ENCODE measurements around the gene ZNF414.

Gene ZNF414

DNA sequence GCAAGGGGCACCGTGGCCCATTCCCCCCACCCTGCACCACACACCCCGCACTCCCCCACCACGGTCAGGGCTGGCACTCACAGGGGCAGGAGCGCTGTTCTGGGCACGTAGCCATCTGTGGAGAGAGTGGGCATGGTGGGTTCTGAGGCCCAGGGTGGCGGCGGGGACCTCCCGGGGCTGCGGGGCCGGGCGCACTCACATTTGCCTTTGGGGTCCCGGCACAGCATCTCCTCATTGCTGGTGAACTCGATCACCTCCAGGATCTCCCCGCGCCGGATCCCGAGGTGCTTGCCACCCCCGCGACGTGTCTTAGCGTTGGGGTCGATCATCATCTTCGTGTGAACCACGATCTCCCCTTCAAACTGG is 23.6 kb downstream of the ZNF414 start:
- DNase-seq (ENCODE audit: low spot score) = no peak

DNA sequence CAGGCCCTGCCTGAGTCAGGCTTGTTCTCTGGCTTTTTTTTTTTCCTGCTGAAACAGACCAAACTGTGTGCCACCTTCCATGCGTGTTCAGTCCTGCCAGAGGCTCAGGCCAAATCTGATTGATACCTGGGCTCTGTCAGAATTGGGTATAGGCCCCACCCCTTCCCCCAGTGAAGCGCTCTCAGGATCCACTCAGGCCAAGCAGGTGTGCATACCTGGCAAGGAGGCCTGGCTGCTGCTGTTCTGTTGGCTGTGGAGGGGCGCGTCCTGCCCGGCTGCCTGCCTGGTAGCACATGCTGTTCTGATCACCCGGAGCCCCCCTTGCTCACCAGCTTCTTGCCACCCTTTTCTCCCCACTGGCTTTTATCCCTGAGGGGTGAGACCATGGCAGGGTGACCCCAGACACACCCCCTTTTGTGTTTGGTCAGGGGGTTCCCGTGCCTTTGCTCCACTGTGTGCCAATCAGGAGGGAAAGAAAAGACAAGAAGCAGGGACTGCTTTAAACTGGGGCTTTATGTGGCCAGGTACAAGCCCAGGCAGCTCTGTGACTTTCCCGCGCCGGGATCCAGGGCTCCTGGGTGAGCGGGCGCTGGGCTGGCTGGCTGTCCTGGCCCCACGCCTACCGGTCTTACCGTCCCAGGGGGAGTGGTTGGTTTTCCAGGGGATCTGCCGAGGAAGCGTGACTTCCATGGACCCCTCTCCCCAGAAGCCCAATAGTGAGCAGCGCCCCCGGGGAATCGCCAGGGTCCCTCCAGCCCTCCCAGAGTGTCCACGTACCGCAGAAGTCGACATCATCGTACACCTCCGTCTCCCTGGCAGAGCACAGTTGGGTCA is 24.2 kb downstream of the ZNF414 start:
- no peak for DNase-seq (ENCODE audit: low spot score)

DNA sequence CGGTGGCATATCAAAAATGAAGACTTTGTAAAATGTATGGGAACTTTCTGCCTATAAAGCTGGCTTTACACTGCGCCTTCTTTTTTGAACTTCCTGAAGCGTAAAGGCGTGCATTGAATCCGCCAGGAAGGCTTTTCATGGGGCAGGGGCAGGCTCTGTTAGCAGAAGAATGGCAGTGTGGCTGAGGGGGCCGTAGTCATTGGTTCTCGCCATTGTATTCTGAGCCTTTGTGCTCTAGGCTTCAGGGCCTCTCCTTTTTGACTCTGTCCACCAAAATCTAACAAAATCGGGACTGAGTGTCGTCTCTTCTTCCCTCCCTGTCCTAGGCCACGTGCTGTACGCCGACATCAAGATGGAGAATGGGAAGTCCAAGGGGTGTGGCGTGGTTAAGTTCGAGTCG is 25.6 kb downstream of the ZNF414 start:
- DNase-seq (ENCODE audit: low spot score) = no peak

DNA sequence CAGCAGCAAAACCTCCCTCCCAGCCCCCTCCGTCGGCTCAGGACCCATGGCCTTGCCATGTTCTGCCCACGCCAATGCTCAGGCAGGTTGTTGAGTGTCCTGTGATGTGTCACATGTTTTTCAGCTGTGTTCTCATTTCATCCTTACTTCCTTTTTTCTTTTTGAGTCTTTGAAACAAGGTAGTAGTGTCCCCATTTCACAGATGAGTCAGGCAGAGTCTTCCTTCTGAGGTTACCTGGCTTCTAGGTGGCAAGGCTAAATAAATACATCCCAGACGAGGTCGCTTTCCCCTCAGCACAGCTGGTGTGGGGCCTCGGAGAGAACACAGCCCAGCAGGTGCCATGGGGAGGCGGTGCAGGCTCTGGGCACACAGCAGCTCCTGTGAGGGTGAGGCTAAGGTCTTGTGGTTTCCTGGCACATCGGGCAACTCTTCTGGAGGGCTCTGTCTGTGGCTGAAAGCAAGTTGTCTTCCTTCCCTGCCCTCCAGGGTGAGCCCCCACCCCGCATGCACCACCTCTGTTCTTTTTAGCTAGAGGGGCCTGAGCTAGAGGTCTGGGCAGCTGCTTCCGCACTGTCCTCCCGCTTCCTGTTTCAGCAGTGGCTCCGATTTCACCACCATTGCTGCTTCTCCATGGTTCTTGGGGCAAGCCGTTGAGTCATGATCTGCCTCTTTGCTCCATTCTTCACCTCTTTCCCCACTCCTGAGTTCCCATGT is 26.7 kb downstream of the ZNF414 start:
- no peak for DNase-seq (ENCODE audit: low spot score)

- DNase-seq (ENCODE audit: low spot score) = no peak
Measured at GRCh38 chr19:8486661-8487136, 27.3 kb downstream of the ZNF414 start.

DNA sequence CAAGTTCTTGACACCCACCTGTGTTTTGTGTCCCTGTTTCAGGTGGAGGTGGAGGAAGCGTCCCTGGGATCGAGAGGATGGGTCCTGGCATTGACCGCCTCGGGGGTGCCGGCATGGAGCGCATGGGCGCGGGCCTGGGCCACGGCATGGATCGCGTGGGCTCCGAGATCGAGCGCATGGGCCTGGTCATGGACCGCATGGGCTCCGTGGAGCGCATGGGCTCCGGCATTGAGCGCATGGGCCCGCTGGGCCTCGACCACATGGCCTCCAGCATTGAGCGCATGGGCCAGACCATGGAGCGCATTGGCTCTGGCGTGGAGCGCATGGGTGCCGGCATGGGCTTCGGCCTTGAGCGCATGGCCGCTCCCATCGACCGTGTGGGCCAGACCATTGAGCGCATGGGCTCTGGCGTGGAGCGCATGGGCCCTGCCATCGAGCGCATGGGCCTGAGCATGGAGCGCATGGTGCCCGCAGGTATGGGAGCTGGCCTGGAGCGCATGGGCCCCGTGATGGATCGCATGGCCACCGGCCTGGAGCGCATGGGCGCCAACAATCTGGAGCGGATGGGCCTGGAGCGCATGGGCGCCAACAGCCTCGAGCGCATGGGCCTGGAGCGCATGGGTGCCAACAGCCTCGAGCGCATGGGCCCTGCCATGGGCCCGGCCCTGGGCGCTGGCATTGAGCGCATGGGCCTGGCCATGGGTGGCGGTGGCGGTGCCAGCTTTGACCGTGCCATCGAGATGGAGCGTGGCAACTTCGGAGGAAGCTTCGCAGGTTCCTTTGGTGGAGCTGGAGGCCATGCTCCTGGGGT is 28.2 kb downstream of the ZNF414 start:
- DNase-seq (ENCODE audit: low spot score) = no peak

- DNase-seq (ENCODE audit: low spot score) = no peak
Measured at GRCh38 chr19:8484331-8484894, 29.6 kb downstream of the ZNF414 start.

DNA sequence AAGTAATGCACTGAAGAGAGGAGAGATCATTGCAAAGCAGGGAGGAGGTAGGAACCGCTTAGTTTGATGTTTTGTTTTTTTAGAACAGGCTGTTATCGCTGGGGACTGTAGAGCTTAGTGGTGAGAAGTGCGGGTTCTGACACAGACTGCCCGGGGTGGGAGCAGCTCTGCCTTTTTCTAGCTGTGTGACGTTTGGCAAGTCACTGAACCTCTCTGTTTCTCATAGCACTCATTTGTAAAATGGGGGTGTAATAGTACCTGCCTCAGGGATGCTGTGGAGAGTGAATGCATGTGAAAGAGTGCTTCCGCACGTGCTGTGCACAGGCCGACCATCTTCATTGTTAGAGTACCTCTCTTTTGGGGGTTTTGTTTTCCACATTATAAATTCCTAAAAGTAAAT is 30.8 kb downstream of the ZNF414 start:
- no peak for DNase-seq (ENCODE audit: low spot score)

DNA sequence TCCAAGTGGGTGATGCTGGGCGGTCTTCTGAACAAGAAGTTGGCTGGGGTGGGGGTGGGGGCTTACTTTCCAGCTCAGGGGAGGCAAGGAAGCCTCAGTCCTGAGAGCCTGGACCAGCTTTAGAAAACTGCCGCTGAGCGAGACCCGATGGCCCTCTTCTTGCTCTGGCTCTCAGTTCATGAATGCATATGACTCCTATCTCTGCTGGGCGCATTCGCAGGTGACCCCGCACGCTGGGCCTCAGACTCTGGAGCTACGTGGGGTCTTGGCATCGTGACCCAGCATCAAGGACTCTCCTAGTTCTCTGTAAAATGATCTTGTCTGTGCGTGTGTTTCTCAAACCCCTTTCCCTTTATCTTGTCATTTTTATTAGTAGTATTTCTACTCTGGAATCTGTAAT is 31.3 kb downstream of the ZNF414 start:
- no peak for DNase-seq (ENCODE audit: low spot score)

GRCh38 chr19:8481616-8482015 is 32.4 kb downstream of the ZNF414 start:
- no peak for DNase-seq (ENCODE audit: low spot score)

DNA sequence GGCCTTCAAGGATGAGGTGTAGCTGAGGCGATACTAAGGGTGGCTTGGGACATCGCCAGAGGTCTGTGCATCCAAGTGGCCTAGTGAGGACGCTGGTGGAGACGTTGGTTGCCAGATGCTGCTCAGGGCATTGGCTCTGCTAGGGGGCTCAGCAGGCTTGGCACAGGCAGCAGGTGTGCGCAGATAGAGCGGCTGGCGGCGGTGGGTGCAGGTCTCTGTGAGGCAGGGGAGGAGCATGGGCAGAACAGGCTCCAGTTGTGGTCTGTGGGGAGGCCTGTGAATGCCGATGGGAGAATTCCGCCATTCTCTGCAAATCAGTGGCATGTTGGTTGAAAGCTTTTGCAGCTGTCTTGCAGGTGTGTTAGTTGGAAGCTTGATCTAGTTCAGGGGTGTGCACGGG is 32.8 kb downstream of the ZNF414 start:
- DNase-seq (ENCODE audit: low spot score) = no peak

- no peak for DNase-seq (ENCODE audit: low spot score)
Measured at GRCh38 chr19:8478598-8478997, 35.4 kb downstream of the ZNF414 start.

- DNase-seq (ENCODE audit: low spot score) = no peak
Measured at GRCh38 chr19:8477889-8478288, 36.1 kb downstream of the ZNF414 start.

DNA sequence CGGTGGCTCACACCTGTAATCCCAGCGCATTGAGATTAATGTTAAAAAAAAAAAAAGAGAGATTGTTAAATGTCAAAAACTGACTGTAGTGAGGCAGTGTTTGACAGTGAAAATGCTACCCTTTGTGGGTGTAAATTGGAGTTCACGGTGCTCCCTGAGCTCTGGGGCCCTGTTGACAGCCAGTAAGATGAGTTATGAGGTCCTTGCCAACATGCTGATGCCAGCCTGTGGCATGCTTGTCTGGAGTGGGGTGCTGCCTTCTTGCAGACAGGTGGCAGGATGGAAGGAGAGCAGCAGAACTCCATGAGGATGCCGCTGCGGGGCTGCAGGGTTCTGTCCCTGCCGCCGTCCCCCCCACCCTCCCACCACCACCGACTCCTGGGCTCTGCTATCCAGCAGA is 37.4 kb downstream of the ZNF414 start:
- no peak for DNase-seq (ENCODE audit: low spot score)

DNA sequence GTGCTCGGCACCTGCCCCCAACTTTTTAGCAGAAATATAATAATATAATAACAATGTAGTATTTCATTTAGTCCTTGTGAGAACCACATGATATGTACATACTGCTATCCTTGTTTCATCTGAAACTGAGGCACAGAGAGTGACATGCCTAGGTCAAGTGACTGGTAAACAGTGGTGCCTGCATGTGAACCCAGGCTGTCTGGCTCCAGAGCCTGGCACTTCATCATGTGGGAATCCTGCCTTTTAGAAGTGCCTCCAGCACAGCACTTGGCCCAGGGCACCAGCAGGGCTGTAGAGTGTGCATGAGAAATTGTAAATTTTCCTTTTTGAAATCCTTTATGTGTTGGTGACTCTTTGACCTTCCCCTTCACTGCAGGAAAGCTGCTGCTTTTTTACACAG is 39.0 kb downstream of the ZNF414 start:
- DNase-seq (ENCODE audit: low spot score) = no peak

- no peak for DNase-seq (ENCODE audit: low spot score)
Measured at GRCh38 chr19:8473648-8474476, 40.1 kb downstream of the ZNF414 start.

DNA sequence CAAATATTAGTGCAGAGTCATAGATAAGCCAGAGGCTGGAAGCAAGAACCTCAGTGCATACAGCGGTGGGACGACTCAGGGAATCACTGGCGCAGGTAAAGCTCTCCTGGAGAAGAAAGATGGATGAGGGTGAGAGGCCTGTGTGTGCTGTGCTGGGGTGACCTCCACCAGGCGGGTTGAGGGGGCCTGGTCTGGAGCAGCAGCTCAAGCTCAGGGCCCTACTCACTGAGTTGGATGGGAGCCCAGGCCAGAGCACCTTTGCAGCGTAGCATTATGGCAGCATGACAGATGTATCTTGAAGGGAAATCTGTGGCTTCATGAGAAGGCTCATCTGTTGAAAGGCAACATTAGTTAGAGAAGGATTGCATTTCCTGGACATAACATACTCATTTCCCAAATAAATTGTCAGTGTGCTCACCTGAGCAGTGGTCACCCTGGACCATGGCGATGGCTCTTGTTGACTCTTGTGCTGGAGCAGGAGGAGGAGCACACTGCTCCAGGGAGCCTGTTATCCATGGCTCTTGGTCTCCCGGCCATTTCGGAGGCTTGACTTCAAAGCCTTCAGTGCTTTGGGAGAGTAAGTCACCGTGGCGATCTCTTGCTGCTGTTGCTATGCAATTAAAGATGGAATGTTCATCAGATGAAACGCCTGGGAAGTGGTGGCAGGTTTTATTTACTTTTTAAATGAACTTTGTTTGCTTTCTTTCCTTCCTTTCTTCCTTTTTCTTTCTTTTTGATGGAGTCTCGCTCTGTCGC is 44.2 kb downstream of the ZNF414 start:
- DNase-seq (ENCODE audit: low spot score) = no peak

DNA sequence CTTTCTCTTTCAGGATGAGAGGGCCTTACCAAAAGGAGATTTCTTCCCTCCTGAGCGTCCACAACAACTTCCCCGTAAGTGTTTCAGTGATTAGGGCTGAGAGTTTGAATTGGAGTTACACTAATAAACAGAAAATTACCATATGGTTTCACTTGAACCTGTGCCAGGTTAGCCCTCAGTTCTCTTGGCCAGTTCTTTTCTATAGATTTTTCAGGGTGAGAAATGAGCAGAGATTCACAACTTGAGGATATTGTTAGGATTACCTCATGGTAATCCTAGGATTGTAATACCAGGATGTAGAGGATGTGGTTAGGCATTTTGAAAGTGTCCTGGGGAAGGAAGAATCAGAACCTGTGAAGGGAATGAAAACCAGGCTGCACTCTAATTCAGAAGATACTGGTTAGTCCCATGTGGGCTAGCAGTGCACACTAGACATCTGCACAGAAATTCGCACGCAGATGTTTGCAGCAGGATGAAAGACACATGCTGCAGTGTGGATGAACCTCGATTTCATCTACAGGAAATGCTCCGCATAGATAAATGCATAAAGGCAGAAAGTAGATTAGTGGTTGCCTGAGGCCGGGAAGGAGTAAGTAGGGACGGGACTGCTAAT is 45.1 kb downstream of the ZNF414 start:
- no peak for DNase-seq (ENCODE audit: low spot score)

- no peak for DNase-seq (ENCODE audit: low spot score)
Measured at GRCh38 chr19:8468124-8468523, 45.8 kb downstream of the ZNF414 start.

- DNase-seq (ENCODE audit: low spot score) = no peak
Measured at GRCh38 chr19:8466018-8466417, 47.9 kb downstream of the ZNF414 start.
